Chondrocyte (in vitro differentiated cells): ENCODE results near the gene SSH2. TPM values are rescaled to one million over a fixed set of nuclear protein-coding genes. Genes with fewer than 3 reads are reported as not detected.

Source experiments
- DNase-seq: peaks from one replicate; pipeline ENCODE4 v3.0.0; 2021; ENCODE audit warnings: mixed read lengths, low spot score
- H3K27ac Mint-ChIP-seq: one replicate; pipeline ENCODE4 v1.8.0; 2021; ENCODE audit warnings: mild to moderate bottlenecking, moderate library complexity, mixed read lengths; ENCODE audit not compliant: unreplicated experiment
- H3K27me3 Mint-ChIP-seq: 2 replicates; pipeline ENCODE4 v1.8.0; 2021; ENCODE audit warnings: low read depth, mixed read lengths
- H3K36me3 Mint-ChIP-seq: 2 replicates; pipeline ENCODE4 v1.8.0; 2021; ENCODE audit warnings: low read depth, mixed read lengths
- H3K4me1 Mint-ChIP-seq: 2 replicates; pipeline ENCODE4 v1.8.0; 2021; ENCODE audit warnings: low read depth, mild to moderate bottlenecking, mixed read lengths
- H3K4me3 Mint-ChIP-seq: one replicate; pipeline ENCODE4 v1.8.0; 2021; ENCODE audit warnings: mild to moderate bottlenecking, moderate library complexity, mixed read lengths; ENCODE audit not compliant: unreplicated experiment
- H3K9me3 Mint-ChIP-seq: 2 replicates; pipeline ENCODE4 v1.8.0; 2021; ENCODE audit warnings: low read depth, mixed read lengths
- CTCF ChIP-seq: fragments of 200-600 bp; sonication (generic); IDR thresholded peaks from 2 replicates; pipeline ENCODE4 v1.5.0; 2021; ENCODE audit warnings: antibody characterized with exemption, mild to moderate bottlenecking, moderate library complexity
- total RNA-seq: library from RNA; stranded (reverse); gene quantifications from 3 replicates; pipeline ENCODE4 v1.2.1, GENCODE V29; 2021

SSH2 gene
- total RNA-seq, 1 donor from 2014 or later = 14.1 TPM

- Mint-ChIP-seq H3K36me3 (no peaks in the 10 kb centered on the region), H3K27ac (no peak overlapping the region), H3K9me3 (no peaks in the 10 kb centered on the region), H3K4me3 (peak overlapping the region; percentile 71), H3K4me1 (peaks cover 53% of the 10 kb centered on the region), H3K27me3 (no peaks in the 10 kb centered on the region)
- DNase-seq = no peak
- no peak for TF ChIP-seq CTCF
Observed at GRCh38 chr17:29595107-29595942, 334.7 kb downstream of the SSH2 start.

DNA sequence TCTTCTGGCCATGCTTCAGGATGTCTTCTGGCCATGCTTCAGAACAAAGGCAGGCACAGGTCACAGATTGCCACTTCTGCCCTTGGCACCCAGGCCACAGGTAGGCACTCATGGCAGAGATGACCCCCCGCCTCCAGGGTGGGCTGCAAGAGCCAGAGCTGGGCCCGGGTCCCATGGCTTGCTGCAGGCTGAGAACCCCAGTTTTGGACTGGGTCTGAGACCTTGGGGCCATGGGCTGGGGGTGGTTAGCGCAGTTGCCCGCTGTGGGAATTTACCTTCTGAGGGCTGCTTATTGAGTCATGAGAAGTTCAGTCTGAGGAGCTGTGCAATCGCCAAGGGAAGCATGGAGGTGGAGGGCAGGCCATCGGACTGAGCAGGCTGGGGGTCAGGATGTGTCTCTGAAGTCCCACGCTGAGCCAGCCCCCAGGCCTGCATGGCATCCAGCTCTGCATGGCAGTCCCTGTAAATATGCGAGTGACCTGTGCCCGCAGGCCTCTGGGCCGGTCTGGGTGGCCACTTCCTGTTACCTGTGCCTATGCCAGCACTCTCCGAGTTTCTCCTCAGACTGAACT is 335.4 kb downstream of the SSH2 start:
- no peaks in the 10 kb centered on the region for H3K9me3 Mint-ChIP-seq
- peak overlapping the region; percentile 71 for H3K4me3 Mint-ChIP-seq
- H3K36me3 Mint-ChIP-seq = no peaks in the 10 kb centered on the region
- peak; percentile 91 for DNase-seq
- peaks cover 60% of the 10 kb centered on the region for H3K4me1 Mint-ChIP-seq
- H3K27ac Mint-ChIP-seq = no peak overlapping the region
- TF ChIP-seq CTCF = no peak
- no peaks in the 10 kb centered on the region for H3K27me3 Mint-ChIP-seq

DNA sequence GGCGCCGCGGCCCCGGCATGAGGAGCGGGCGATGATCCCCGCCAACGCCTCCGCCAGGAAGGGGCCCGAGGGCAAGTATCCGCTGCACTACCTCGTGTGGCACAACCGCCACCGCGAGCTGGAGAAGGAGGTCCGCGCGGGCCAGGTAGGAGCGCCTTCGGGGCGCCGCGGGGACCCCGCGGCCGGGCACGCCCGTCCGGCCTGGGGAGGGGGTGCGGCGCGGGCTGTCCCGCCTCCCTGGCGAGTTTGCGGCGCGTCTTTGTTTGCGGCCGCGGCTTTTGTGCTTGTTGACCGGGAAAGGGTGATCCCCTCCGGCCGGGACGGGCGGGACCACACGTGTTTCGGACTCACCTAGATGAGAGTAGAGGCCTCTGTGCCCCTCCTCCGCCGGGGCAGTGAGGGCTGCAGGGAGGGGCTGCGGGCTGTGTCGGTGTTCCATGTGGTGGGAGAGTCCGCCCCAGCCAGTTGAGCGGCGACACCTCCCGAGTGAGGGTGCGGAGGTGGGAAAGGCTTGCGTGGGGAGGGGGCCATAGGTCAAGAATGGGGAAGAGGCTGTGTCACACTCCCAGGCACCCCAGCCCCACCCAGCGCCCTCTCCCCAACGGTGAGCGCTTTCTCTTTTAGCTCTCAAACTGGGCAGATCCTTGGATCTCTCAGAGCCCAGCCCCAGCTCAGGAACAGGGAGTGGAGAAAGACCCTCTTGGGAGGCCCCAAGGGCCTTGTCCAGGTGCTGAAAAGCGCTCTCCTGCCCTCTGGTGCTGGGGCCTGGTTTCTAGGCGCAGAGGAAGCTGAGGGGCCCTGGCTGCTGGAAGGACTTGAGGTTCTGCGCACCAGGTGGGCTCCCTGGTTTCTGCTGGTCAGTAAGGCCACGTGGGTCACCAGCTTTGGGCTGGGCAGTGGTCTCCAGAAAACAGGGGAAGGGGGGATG is 336.2 kb downstream of the SSH2 start:
- H3K27me3 Mint-ChIP-seq = no peaks in the 10 kb centered on the region
- H3K4me1 Mint-ChIP-seq = peaks cover 60% of the 10 kb centered on the region
- TF ChIP-seq CTCF = peak; percentile 51
- H3K27ac Mint-ChIP-seq = no peak overlapping the region
- H3K36me3 Mint-ChIP-seq = no peaks in the 10 kb centered on the region
- H3K4me3 Mint-ChIP-seq = peak overlapping the region; percentile 71
- peak; percentile 81 for DNase-seq
- H3K9me3 Mint-ChIP-seq = no peaks in the 10 kb centered on the region

DNA sequence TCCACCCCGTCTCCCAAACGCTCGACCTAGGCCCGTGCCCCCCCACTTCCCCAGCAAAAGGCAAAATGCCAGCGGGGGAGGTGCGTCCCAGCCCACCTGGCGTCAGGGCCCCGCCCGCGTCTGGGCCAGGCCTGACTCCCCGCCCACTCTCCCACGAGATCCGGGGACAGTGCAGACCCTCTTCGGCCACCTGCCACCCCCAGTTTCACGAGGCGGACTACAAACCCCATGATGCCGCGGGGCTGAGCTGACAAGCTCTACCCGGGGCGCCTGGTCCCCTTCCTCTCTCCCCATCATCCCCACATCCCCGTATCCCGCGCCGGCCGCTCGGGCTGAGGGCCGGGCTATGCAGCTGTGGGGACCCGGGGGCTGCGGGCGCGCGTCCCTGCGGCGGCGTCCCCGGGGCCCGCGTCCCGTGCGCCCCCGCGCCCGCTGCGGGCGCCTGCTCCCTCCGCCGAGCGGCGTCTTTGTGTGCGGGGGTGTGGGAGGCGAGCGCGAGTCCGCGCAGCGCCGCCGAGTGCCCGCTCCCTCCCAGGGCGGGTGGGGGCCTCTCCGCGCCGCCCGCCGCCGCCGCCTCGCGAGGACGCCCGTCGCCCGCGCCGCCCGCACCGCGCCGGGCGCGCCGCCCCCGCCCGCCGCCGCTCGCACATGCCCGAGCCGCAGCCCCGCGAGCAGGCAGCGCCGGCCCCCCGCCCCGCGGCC is 337.0 kb downstream of the SSH2 start, which contains the start of gene ANKRD13B:
ANKRD13B (plus strand) TSS at position 283 of the 702 bp plus-strand sequence. CDS start 490 bp downstream, outside the sequence.
- no peaks in the 10 kb centered on the region for H3K36me3 Mint-ChIP-seq
- no peaks in the 10 kb centered on the region for H3K9me3 Mint-ChIP-seq
- H3K4me3 Mint-ChIP-seq = peak within 1 kb of the TSS; percentile 71
- no peaks in the 10 kb centered on the region for H3K27me3 Mint-ChIP-seq
- TF ChIP-seq CTCF = no peak
- H3K4me1 Mint-ChIP-seq = peaks cover 64% of the 10 kb centered on the region
- DNase-seq = peak; percentile 92
- peak within 1 kb of the TSS; percentile 88 for H3K27ac Mint-ChIP-seq
